GM21737 (cell line): ENCODE data around the gene IGSF21.
"Not testable (repeated sequence)": the region's sequence is repeated elsewhere in the genome, so short reads cannot be mapped to it uniquely, and the experiment has no call there.

Experiments
- ATAC-seq: cut with Tn5 transposase; IDR thresholded peaks from one replicate; pipeline ENCODE4 v1.9.1; 2021; ENCODE audit warnings: mild to moderate bottlenecking, moderate library complexity; ENCODE audit not compliant: unreplicated experiment

Gene IGSF21

GRCh38 chr1:18144916-18145647, 37.5 kb downstream of the IGSF21 start:
- ATAC-seq = no peak

GRCh38 chr1:18145851-18146618, 38.4 kb downstream of the IGSF21 start:
- no peak for ATAC-seq

GRCh38 chr1:18146886-18147285, 39.3 kb downstream of the IGSF21 start:
- ATAC-seq = no peak

GRCh38 chr1:18147672-18148071, 40.1 kb downstream of the IGSF21 start:
- no peak for ATAC-seq

GRCh38 chr1:18148461-18148860, 40.9 kb downstream of the IGSF21 start:
- ATAC-seq = no peak

GRCh38 chr1:18149027-18149641, 41.5 kb downstream of the IGSF21 start:
- no peak for ATAC-seq

- ATAC-seq = no peak
These were observed 44.0 kb downstream of the IGSF21 start for GRCh38 chr1:18151436-18152122.

- ATAC-seq = no peak
These were observed 47.0 kb downstream of the IGSF21 start for GRCh38 chr1:18154430-18155194.

- ATAC-seq = no peak
These were observed 48.3 kb downstream of the IGSF21 start for GRCh38 chr1:18155881-18156385.

- ATAC-seq = no peak
These were observed 49.8 kb downstream of the IGSF21 start for GRCh38 chr1:18157352-18157751.

GRCh38 chr1:18157968-18158367, 50.4 kb downstream of the IGSF21 start:
- ATAC-seq = no peak

- ATAC-seq = no peak
These were observed 51.1 kb downstream of the IGSF21 start for GRCh38 chr1:18158714-18159113.

GRCh38 chr1:18160290-18160942, 52.8 kb downstream of the IGSF21 start:
- ATAC-seq = no peak

GRCh38 chr1:18161690-18162089, 54.1 kb downstream of the IGSF21 start:
- ATAC-seq = no peak

GRCh38 chr1:18165640-18166039, 58.0 kb downstream of the IGSF21 start:
- not testable (repeated sequence) for ATAC-seq

- ATAC-seq = no peak
These were observed 58.7 kb downstream of the IGSF21 start for GRCh38 chr1:18166341-18166740.

GRCh38 chr1:18166929-18167328, 59.3 kb downstream of the IGSF21 start:
- no peak for ATAC-seq

- no peak for ATAC-seq
These were observed 62.8 kb downstream of the IGSF21 start for GRCh38 chr1:18170444-18170843.

GRCh38 chr1:18174037-18174436, 66.4 kb downstream of the IGSF21 start:
- ATAC-seq = no peak

- no peak for ATAC-seq
These were observed 67.5 kb downstream of the IGSF21 start for GRCh38 chr1:18175051-18175450.
